Measurements from ENCODE around the gene SYTL1. TPM values are rescaled to one million over a fixed set of nuclear protein-coding genes. Genes with fewer than 3 reads are reported as not detected.
A peak's percentile ranks its signal among the peaks of the same experiment; 100 is the strongest.

Gene SYTL1
- polyA plus RNA-seq, 1 of the 3 experiments (the other 2 are of a cell fraction), result 3.0 TPM

DNA sequence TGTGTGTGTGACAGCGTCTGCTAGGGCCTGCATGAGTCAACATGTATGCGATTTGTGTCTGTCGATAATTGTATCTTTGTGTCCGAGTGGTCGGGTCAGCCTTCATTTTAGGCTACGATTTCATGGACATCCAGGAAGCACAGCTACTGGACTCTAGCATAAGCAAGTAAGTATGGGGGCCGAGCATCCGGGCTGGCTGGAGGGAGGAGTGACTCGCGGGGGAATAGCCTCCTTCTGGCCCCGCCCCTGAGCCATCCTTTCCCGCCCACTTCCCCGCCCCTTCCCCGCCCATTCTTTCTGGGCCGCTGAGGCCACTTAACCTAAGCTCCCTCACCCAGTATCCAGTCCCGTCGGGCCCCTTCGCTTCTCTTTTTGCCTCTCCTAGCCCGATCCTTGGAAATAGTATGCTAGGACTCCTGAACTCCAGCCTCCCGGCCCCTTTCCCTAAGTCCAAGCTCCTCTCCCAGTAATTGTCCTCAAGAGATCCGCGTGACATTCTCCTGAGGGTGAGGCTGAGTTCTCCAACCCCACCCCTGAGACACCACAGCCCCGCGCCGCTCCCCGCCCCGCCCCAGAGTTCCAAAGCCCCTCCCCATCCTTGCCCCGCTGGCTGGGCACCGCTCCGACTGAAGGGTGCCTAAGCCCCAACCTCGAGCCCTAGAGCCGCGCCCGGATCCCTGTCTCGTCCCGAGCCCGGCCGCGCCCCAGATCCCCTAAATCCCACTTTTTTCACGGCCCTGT is 23.7 kb downstream of the SYTL1 start:
- H3K27ac ChIP-seq (ENCODE audit: low read depth in 2 of 2, low read length in 1 of 2), result peak overlapping the region; percentile 84 to 94
- no peaks in the 10 kb centered on the region for H3K27me3 ChIP-seq (ENCODE audit: insufficient read depth)
- TF ChIP-seq REST (IDR thresholded peaks at IDR 0.05; ENCODE audit: low read depth, low read length) (no peak), SMC3 (IDR thresholded peaks at IDR 0.05; ENCODE audit: low read depth, low read length) (no peak), TAF1 (IDR thresholded peaks at IDR 0.05; ENCODE audit: borderline replicate concordance, low read depth, low read length) (peak; percentile 46; the same call in 1 of the 2 replicates), FOXM1 (IDR thresholded peaks at IDR 0.05; ENCODE audit: low read depth) (no peak), NFIC (IDR thresholded peaks at IDR 0.05; ENCODE audit: borderline replicate concordance) (no peak), NRF1 (IDR thresholded peaks at IDR 0.05; ENCODE audit: low read depth, low read length) (no peak), EP300 (IDR thresholded peaks at IDR 0.05; ENCODE audit: borderline replicate concordance in 1 of 2, low read depth in 1 of 2, low read length in 1 of 2) (peak in 1 of 2 experiments; percentile 66; a peak in 3 of 4 replicates), CHD2 (IDR thresholded peaks at IDR 0.05; ENCODE audit: low read length, partially characterized antibody) (no peak), POLR2AphosphoS5 (IDR thresholded peaks at IDR 0.05; ENCODE audit: low read depth, low read length) (peak; percentile 70; the same call in 1 of the 2 replicates)
- TF ChIP-seq, protein P1, sequence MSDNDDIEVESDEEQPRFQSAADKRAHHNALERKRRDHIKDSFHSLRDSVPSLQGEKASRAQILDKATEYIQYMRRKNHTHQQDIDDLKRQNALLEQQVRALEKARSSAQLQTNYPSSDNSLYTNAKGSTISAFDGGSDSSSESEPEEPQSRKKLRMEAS (IDR thresholded peaks at IDR 0.05; ENCODE audit: low read depth), result peak; percentile 29; the same call in 1 of the 2 replicates
- H4K20me1 ChIP-seq (ENCODE audit: insufficient read depth), result no peaks in the 10 kb centered on the region
- POLR2A ChIA-PET, result interaction anchor here (0.5 to 2.6 kb wide), 15 partner anchors 9 to 1444 kb away, joined by 3 to 24 read pairs (median 4); partner anchors contain the start of genes CD164L2 and GPR3
- no peaks in the 10 kb centered on the region for H3K9me3 ChIP-seq
- peak overlapping the region; percentile 78 for H3K4me2 ChIP-seq
- H3K79me2 ChIP-seq (ENCODE audit: insufficient read depth), result peaks cover 9% of the 10 kb centered on the region; the same call in 1 of the 2 replicates
- H3K4me3 ChIP-seq (ENCODE audit: low read depth in 2 of 2, low read length in 1 of 2), result peak overlapping the region; percentile 69 to 89
- peak overlapping the region; percentile 95 for H2AFZ ChIP-seq (ENCODE audit: low read depth)
- peak; percentile 97 for DNase-seq
- H3K9me2 ChIP-seq, result no peaks in the 10 kb centered on the region
- peaks cover 9% of the 10 kb centered on the region for H3F3A ChIP-seq (replicated peaks; ENCODE audit: insufficient read depth)
- WGBS (ENCODE audit: low lambda C conversion rate), result 2% methylated on average over 28 of the region's 40 CpGs
- peaks cover 0 to 27% of the 10 kb centered on the region in 2 experiments for H3K36me3 ChIP-seq (replicated peaks in 1 of 2; ENCODE audit: control insufficient read depth in 1 of 2, insufficient read depth in 2 of 2, low read length in 1 of 2)
- peak overlapping the region; percentile 93 for H3K9ac ChIP-seq
- CTCF ChIA-PET, result interaction anchor here (0.6 to 9.6 kb wide), 29 partner anchors 10 to 292 kb away, joined by 3 to 154 read pairs (median 4); partner anchors contain the start of genes CD164L2, FCN3 and TMEM222
- H3K4me1 ChIP-seq (ENCODE audit: control insufficient read depth in 1 of 2, insufficient read depth in 2 of 2, low read depth in 1 of 2, low read length in 1 of 2), result peaks cover 4 to 14% of the 10 kb centered on the region in 2 experiments; a peak in 2 of 4 replicates

DNA sequence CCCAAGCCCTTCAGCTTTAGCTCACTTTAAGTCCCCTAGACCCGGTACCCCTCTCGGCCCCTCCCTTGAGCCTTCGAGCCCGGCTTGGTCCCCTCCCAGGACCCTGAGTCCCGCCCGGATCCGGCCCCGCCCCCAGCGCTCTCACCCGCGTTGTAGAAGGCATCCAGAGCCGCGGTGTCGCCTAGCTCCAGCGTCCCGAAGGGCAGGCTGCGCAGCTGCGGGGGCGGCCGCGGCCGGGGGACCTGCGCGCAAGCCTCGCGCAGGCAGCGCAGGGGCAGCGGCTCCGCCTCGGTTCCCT is 24.2 kb downstream of the SYTL1 start:
- Histone ChIP-seq H3K27me3 (ENCODE audit: insufficient read depth) (no peaks in the 10 kb centered on the region), H3K9me3 (no peaks in the 10 kb centered on the region), H3K36me3 (replicated peaks in 1 of 2; ENCODE audit: control insufficient read depth in 1 of 2, insufficient read depth in 2 of 2, low read length in 1 of 2) (peaks cover 0 to 24% of the 10 kb centered on the region in 2 experiments), H3K9ac (peak overlapping the region; percentile 93), H3K9me2 (no peaks in the 10 kb centered on the region), H3K4me2 (peak overlapping the region; percentile 78), H3K4me3 (ENCODE audit: low read depth in 2 of 2, low read length in 1 of 2) (peak overlapping the region; percentile 69 to 89), H3K4me1 (ENCODE audit: control insufficient read depth in 1 of 2, insufficient read depth in 2 of 2, low read depth in 1 of 2, low read length in 1 of 2) (peaks cover 4 to 14% of the 10 kb centered on the region in 2 experiments; a peak in 2 of 4 replicates), H4K20me1 (ENCODE audit: insufficient read depth) (no peaks in the 10 kb centered on the region), H3F3A (replicated peaks; ENCODE audit: insufficient read depth) (peaks cover 9% of the 10 kb centered on the region), H3K27ac (ENCODE audit: low read depth in 2 of 2, low read length in 1 of 2) (peak overlapping the region; percentile 74 to 94), H3K79me2 (ENCODE audit: insufficient read depth) (peaks cover 9% of the 10 kb centered on the region; the same call in 1 of the 2 replicates), H2AFZ (ENCODE audit: low read depth) (peak overlapping the region; percentile 95)
- no peak for TF ChIP-seq EP300 (IDR thresholded peaks at IDR 0.05; ENCODE audit: borderline replicate concordance in 1 of 2, low read depth in 1 of 2, low read length in 1 of 2)
- TF ChIP-seq MXI1 (IDR thresholded peaks at IDR 0.05; ENCODE audit: low read depth, low read length), result no peak
- no peak for TF ChIP-seq PBX3 (IDR thresholded peaks at IDR 0.05)
- TF ChIP-seq SIN3A (IDR thresholded peaks at IDR 0.05; ENCODE audit: borderline replicate concordance, low read depth, low read length), result no peak
- TF ChIP-seq TEAD4 (IDR thresholded peaks at IDR 0.05; ENCODE audit: borderline replicate concordance, insufficient read depth), result no peak
- no peak for TF ChIP-seq GABPA (IDR thresholded peaks at IDR 0.05; ENCODE audit: low read depth)
- TF ChIP-seq RCOR1 (IDR thresholded peaks at IDR 0.05; ENCODE audit: low read length), result no peak
- TF ChIP-seq RAD21 (IDR thresholded peaks at IDR 0.05; ENCODE audit: low read length), result no peak
- no peak for TF ChIP-seq CHD2 (IDR thresholded peaks at IDR 0.05; ENCODE audit: low read length, partially characterized antibody)
- no peak for TF ChIP-seq MEF2A (IDR thresholded peaks at IDR 0.05; ENCODE audit: borderline replicate concordance, low read depth)
- no peak for TF ChIP-seq YY1 (IDR thresholded peaks at IDR 0.05; ENCODE audit: low read depth)
- TF ChIP-seq FOXJ3 (CRISPR knock-in tag; IDR thresholded peaks at IDR 0.05), result no peak
- TF ChIP-seq NRF1 (IDR thresholded peaks at IDR 0.05; ENCODE audit: low read depth, low read length), result peak; percentile 65
- TF ChIP-seq POLR2AphosphoS5 (IDR thresholded peaks at IDR 0.05; ENCODE audit: low read depth, low read length), result peak; percentile 5
- TF ChIP-seq RXRA (IDR thresholded peaks at IDR 0.05; ENCODE audit: borderline replicate concordance, low read depth), result no peak
- no peak for TF ChIP-seq TAF1 (IDR thresholded peaks at IDR 0.05; ENCODE audit: borderline replicate concordance, low read depth, low read length)
- TF ChIP-seq RFX5 (IDR thresholded peaks at IDR 0.05; ENCODE audit: low read length), result peak; percentile 78
- WGBS (ENCODE audit: low lambda C conversion rate), result 0% methylated on average over 9 of the region's 30 CpGs
- ChIA-PET CTCF (interaction anchor here (0.6 to 9.6 kb wide), 26 partner anchors 9 to 291 kb away, joined by 3 to 154 read pairs (median 4); partner anchors contain the start of genes CD164L2, FCN3 and TMEM222), POLR2A (interaction anchor here (0.5 to 2.6 kb wide), 12 partner anchors 12 to 1282 kb away, joined by 3 to 24 read pairs (median 4); partner anchors contain the start of genes CD164L2 and GPR3)
- peak; percentile 92 for DNase-seq
